ENCODE measurements around the gene PLAGL1.

- TF ChIP-seq CTCF (IDR thresholded peaks at IDR 0.05) (peak; percentile 13 to 58 (median 42)), POLR2A (IDR thresholded peaks at IDR 0.05) (no peak)
These were observed 66.0 kb downstream of the PLAGL1 start for GRCh38 chr6:143941852-143942627.

Measured in heart left ventricle (tissue), 13 donors.